GM21390 (cell line): ENCODE data around the gene DUT.
"Not testable (repeated sequence)": the region's sequence is repeated elsewhere in the genome, so short reads cannot be mapped to it uniquely, and the experiment has no call there.

ENCODE experiments used
- ATAC-seq: cut with Tn5 transposase; IDR thresholded peaks from one replicate; pipeline ENCODE4 v1.9.1; 2021; ENCODE audit not compliant: unreplicated experiment

Gene DUT

GRCh38 chr15:48326180-48326579, 5.0 kb upstream of the DUT start:
- ATAC-seq: not testable (repeated sequence)

GRCh38 chr15:48330105-48330785, 984 bp upstream of the DUT start:
- no peak for ATAC-seq

GRCh38 chr15:48331796-48332641, 790 bp downstream of the DUT start:
- ATAC-seq: peak; percentile 50

- ATAC-seq: no peak
Observed at GRCh38 chr15:48332642-48333034, 1.4 kb downstream of the DUT start.

GRCh38 chr15:48333540-48333939, 2.3 kb downstream of the DUT start:
- no peak for ATAC-seq

GRCh38 chr15:48334260-48334659, 3.0 kb downstream of the DUT start:
- ATAC-seq: no peak

- no peak for ATAC-seq
Observed at GRCh38 chr15:48336940-48337339, 5.7 kb downstream of the DUT start.

GRCh38 chr15:48337607-48338006, 6.4 kb downstream of the DUT start:
- no peak for ATAC-seq

GRCh38 chr15:48340111-48340510, 8.9 kb downstream of the DUT start:
- no peak for ATAC-seq

- ATAC-seq: no peak
Observed at GRCh38 chr15:48343865-48344264, 12.6 kb downstream of the DUT start.

- ATAC-seq: no peak
Observed at GRCh38 chr15:48345516-48345915, 14.3 kb downstream of the DUT start.

- ATAC-seq: peak; percentile 79
Observed at GRCh38 chr15:48352474-48353072, 21.3 kb downstream of the DUT start.

- no peak for ATAC-seq
Observed at GRCh38 chr15:48354694-48355303, 23.6 kb downstream of the DUT start.

GRCh38 chr15:48355377-48355776, 24.1 kb downstream of the DUT start:
- ATAC-seq: no peak

- ATAC-seq: no peak
Observed at GRCh38 chr15:48358229-48359152, 27.3 kb downstream of the DUT start.

GRCh38 chr15:48360841-48361240, 29.6 kb downstream of the DUT start:
- no peak for ATAC-seq

- no peak for ATAC-seq
Observed at GRCh38 chr15:48361685-48362084, 30.5 kb downstream of the DUT start.

- no peak for ATAC-seq
Observed at GRCh38 chr15:48363474-48363873, 32.2 kb downstream of the DUT start.

- no peak for ATAC-seq
Observed at GRCh38 chr15:48365575-48365974, 34.3 kb downstream of the DUT start.

GRCh38 chr15:48366584-48367312, 35.5 kb downstream of the DUT start:
- ATAC-seq: no peak
